Endothelial cell of umbilical vein (primary cell): ENCODE results near the gene POLR3B. TPM values are rescaled to one million over a fixed set of nuclear protein-coding genes. Genes with fewer than 3 reads are reported as not detected.

Experiments
- BruUV-seq: library from RNA; stranded (reverse); fragments of 400-500 nt; replicated peaks from 2 replicates; lab custom pipeline; 2021; lab: Mats Ljungman, UMichigan
- CTCF ChIA-PET: fragments of 300-600, 350-600 bp; sonication (Branson Sonifier 250); formaldehyde crosslinking; loops from one replicate; lab custom pipeline; 2021; ENCODE audit warnings: antibody characterized with exemption, inconsistent platforms; lab: Charles Lee
- POLR2A ChIA-PET: fragments of 300-600, 350-600 bp; sonication (Branson Sonifier 250); formaldehyde crosslinking; loops from one replicate; lab custom pipeline; 2021; ENCODE audit warnings: antibody characterized with exemption, inconsistent platforms; lab: Charles Lee
- DNase-seq: peaks from one replicate; pipeline ENCODE4 v3.0.0-alpha.2; 2011; ENCODE audit warnings: low read depth, low spot score
- FAIRE-seq: peaks from 2 replicates; lab custom pipeline; 2011; peaks lifted over from hg19 to GRCh38; lab: Jason Lieb, UNC
- H2AFZ ChIP-seq: 2 replicates; pipeline ENCODE4 v1.6.0; 2012; ENCODE audit warnings: low read depth, low read length, control low read depth, inconsistent platforms
- H3K27ac ChIP-seq: 2 replicates; pipeline ENCODE4 v1.5.1; 2011; ENCODE audit warnings: low read depth, mild to moderate bottlenecking, control low read depth, low read length, moderate library complexity; ENCODE audit not compliant: insufficient read depth
- H3K27me3 ChIP-seq, 2 experiments: 2 replicates each; pipeline versions ENCODE4 v1.6.0 to v1.6.1; 2011; ENCODE audit warnings: low read length in 2 of 2, mixed read lengths in 1 of 2; ENCODE audit not compliant: control insufficient read depth in 2 of 2, insufficient read depth in 2 of 2
- H3K36me3 ChIP-seq, 2 experiments: 2 replicates in 1 of 2; 3 replicates in 1 of 2; pipeline ENCODE4 v1.5.1; 2011; ENCODE audit warnings: low read length in 2 of 2, mild to moderate bottlenecking in 1 of 2, moderate library complexity in 1 of 2; ENCODE audit not compliant: control insufficient read depth in 2 of 2, insufficient read depth in 2 of 2; ENCODE audit errors: extremely low read depth in 1 of 2
- H3K4me1 ChIP-seq: 3 replicates; pipeline ENCODE4 v1.5.1; 2011; ENCODE audit warnings: mild to moderate bottlenecking, low read length; ENCODE audit not compliant: control insufficient read depth, insufficient read depth; ENCODE audit errors: extremely low read depth
- H3K4me2 ChIP-seq: 2 replicates; pipeline ENCODE4 v1.6.1; 2011; ENCODE audit warnings: low read length, control low read depth, mixed read lengths; ENCODE audit not compliant: insufficient read depth
- H3K4me3 ChIP-seq, 3 experiments: fragments of 200-600 bp in 1 of 3; sonication (generic), shearing (Covaris generic) in 1 of 3; replicated peaks in 1 of 3; 2 replicates each; pipeline ENCODE4 v1.5.1; 2011 to 2016; ENCODE audit warnings: control low read depth in 3 of 3, low read length in 3 of 3, mild to moderate bottlenecking in 2 of 3, inconsistent platforms in 1 of 3, low read depth in 1 of 3, moderate library complexity in 1 of 3; ENCODE audit not compliant: insufficient read depth in 1 of 3
- H3K79me2 ChIP-seq: 2 replicates; pipeline ENCODE4 v1.6.0; 2012; ENCODE audit warnings: low read length, inconsistent platforms; ENCODE audit not compliant: control insufficient read depth, insufficient read depth
- H3K9ac ChIP-seq: replicated peaks from 2 replicates; pipeline ENCODE3; 2011; ENCODE audit warnings: low read length, control low read depth; ENCODE audit not compliant: insufficient read depth; ENCODE audit errors: extremely low read depth
- H3K9me1 ChIP-seq: replicated peaks from 3 replicates; pipeline ENCODE4 v1.6.0; 2011; ENCODE audit warnings: mild to moderate bottlenecking, low read length; ENCODE audit not compliant: control insufficient read depth, insufficient read depth; ENCODE audit errors: extremely low read depth
- H3K9me3 ChIP-seq: replicated peaks from 2 replicates; pipeline ENCODE4 v1.5.1; 2012; ENCODE audit warnings: low read length, inconsistent platforms; ENCODE audit not compliant: control insufficient read depth, insufficient read depth
- H4K20me1 ChIP-seq: replicated peaks from 2 replicates; pipeline ENCODE3; 2011; ENCODE audit warnings: mild to moderate bottlenecking, low read length; ENCODE audit not compliant: control insufficient read depth, insufficient read depth; ENCODE audit errors: extremely low read depth
- CTCF ChIP-seq, 2 donors: IDR thresholded peaks; 1 replicate in 1 of 2; 2 replicates in 1 of 2; pipeline ENCODE4 v1.5.1; 2011; ENCODE audit warnings: low read length in 2 of 2, mild to moderate bottlenecking in 2 of 2, moderate library complexity in 2 of 2, control low read depth in 1 of 2, inconsistent platforms in 1 of 2, low read depth in 1 of 2; ENCODE audit not compliant: insufficient read depth in 1 of 2; ENCODE audit errors: extremely low read depth in 1 of 2
- EZH2 ChIP-seq: IDR thresholded peaks from 2 replicates; pipeline ENCODE4 v1.6.1; 2012; ENCODE audit warnings: borderline replicate concordance, low read depth, mild to moderate bottlenecking, moderate library complexity, low read length, inconsistent platforms; ENCODE audit not compliant: severe bottlenecking
- FOS ChIP-seq: IDR thresholded peaks from 2 replicates; pipeline ENCODE4 v1.6.1; 2011; ENCODE audit warnings: mild to moderate bottlenecking, low read length, moderate library complexity, borderline replicate concordance; ENCODE audit not compliant: insufficient read depth
- GATA2 ChIP-seq: IDR thresholded peaks from 2 replicates; pipeline ENCODE4 v1.7.0; 2011; ENCODE audit warnings: low read depth, mild to moderate bottlenecking, moderate library complexity, mixed read lengths, low read length; ENCODE audit not compliant: insufficient read length, insufficient read depth
- JUN ChIP-seq: IDR thresholded peaks from 2 replicates; pipeline ENCODE4 v1.6.1; 2011; ENCODE audit warnings: borderline replicate concordance, low read depth; ENCODE audit not compliant: insufficient read length, insufficient read depth
- MAX ChIP-seq: IDR thresholded peaks from 2 replicates; pipeline ENCODE4 v1.6.1; 2011; ENCODE audit not compliant: insufficient read depth, insufficient read length
- MYC ChIP-seq: IDR thresholded peaks from one replicate; pipeline ENCODE4 v1.6.1; 2011; ENCODE audit warnings: mild to moderate bottlenecking, low read depth, low read length
- POLR2A ChIP-seq: IDR thresholded peaks from 2 replicates; pipeline ENCODE4 v1.6.1; 2012; ENCODE audit warnings: low read depth, mild to moderate bottlenecking, control low read depth, low read length
- POLR2AphosphoS5 ChIP-seq: IDR thresholded peaks from 2 replicates; pipeline ENCODE4 v1.6.1; 2012; ENCODE audit warnings: low read depth, mild to moderate bottlenecking, control low read depth, low read length, moderate library complexity; ENCODE audit not compliant: insufficient read depth
- dilution Hi-C: fragments of 300-500 bp; cut with MboI; formaldehyde crosslinking; loops from one replicate; pipeline ENCODE4 v1.15.0; 2019; ENCODE audit warnings: low sequenced_read_pairs; ENCODE audit not compliant: extremely low pct_ligation_motif_present
- intact Hi-C: fragments of 100-400 bp; cut with micrococcal nuclease; formaldehyde crosslinking; loops from one replicate; pipeline ENCODE4 v1.10.0; 2022
- polyA plus RNA-seq, 4 experiments: library from polyadenylated mRNA; depleted of rRNA in 3 of 4; stranded (reverse) in 3 of 4; unstranded in 1 of 4; fragments of >200 nt; gene quantifications; 2 replicates each; pipeline versions ENCODE4 v1.2.1 to v1.2.3, GENCODE V29; 2011 to 2012; ENCODE audit warnings: missing spikeins in 1 of 4
- total RNA-seq: library from RNA; stranded (reverse); gene quantifications from 2 replicates; pipeline ENCODE4 v1.2.3, GENCODE V29; 2021

POLR3B gene
- total and polyA plus RNA-seq, 2 donors (not counting 3 experiments of a cell fraction or from before 2014, with no cell fraction given) = 6.0 to 12.3 TPM

GRCh38 chr12:106333010-106333409 lies 24.5 kb upstream of the POLR3B start:
- dilution Hi-C loops = no loop called here
- BruUV-seq = no TSS peak
- H2AFZ ChIP-seq = no peak overlapping the region

More at GRCh38 chr12:106333010-106333409, 24.5 kb upstream of the POLR3B start:
- DNase-seq (no peak), FAIRE-seq (no peak)
- Histone ChIP-seq H3K9me3 (no peaks in the 10 kb centered on the region), H4K20me1 (no peaks in the 10 kb centered on the region), H3K4me2 (no peak overlapping the region), H3K4me3 (no peak overlapping the region), H3K4me1 (no peaks in the 10 kb centered on the region), H3K27me3 (peaks cover 9 to 14% of the 10 kb centered on the region in 2 experiments), H3K79me2 (no peaks in the 10 kb centered on the region), H3K27ac (no peak overlapping the region), H3K9me1 (no peaks in the 10 kb centered on the region), H3K36me3 (peaks cover 0 to 4% of the 10 kb centered on the region in 2 experiments), H3K9ac (no peak overlapping the region)
- CTCF ChIA-PET = interaction anchor here (1.5 kb wide), 1 partner anchor 13 kb away, joined by 3 read pairs; no protein-coding TSS in a partner anchor
- POLR2A ChIA-PET = no interaction called here
- TF ChIP-seq CTCF (IDR thresholded peaks at IDR 0.05; ENCODE audit: extremely low read depth in 1 of 2, insufficient read depth in 1 of 2, low read depth in 1 of 2, low read length in 2 of 2) (no peak), FOS (no peak), MAX (no peak), EZH2 (no peak), POLR2AphosphoS5 (no peak), JUN (no peak), POLR2A (no peak), GATA2 (no peak), MYC (no peak)
- intact Hi-C loops = no loop called here
